HG03342 (cell line): ENCODE data around the gene PFKFB3.
"Not testable (repeated sequence)": the region's sequence is repeated elsewhere in the genome, so short reads cannot be mapped to it uniquely, and the experiment has no call there.

Experiments
- ATAC-seq: cut with Tn5 transposase; IDR thresholded peaks from one replicate; pipeline ENCODE4 v1.9.1; 2021; ENCODE audit warnings: mild to moderate bottlenecking, moderate library complexity; ENCODE audit not compliant: unreplicated experiment

The PFKFB3 gene

GRCh38 chr10:6201516-6201975 is 1.2 kb upstream of the PFKFB3 start:
- peak; percentile 41 for ATAC-seq

GRCh38 chr10:6202098-6202683 is 541 bp upstream of the PFKFB3 start:
- no peak for ATAC-seq

- ATAC-seq = peak; percentile 41
These were observed 765 bp downstream of the PFKFB3 start for GRCh38 chr10:6203331-6204062.

DNA sequence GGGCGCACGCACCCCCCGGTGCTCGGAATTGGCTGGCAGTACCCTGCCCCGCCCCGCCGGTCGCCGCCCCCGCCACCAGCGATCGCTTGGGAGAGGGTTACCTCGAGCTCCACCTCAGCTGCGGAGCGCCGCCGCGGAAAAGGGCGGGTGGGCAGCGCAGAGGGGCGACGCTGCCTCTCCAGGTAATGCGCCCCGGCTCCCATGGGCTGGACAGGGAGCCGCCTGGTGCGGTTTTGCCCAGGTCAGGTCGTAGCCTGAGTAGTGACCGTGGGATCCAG is 1.3 kb downstream of the PFKFB3 start:
- no peak for ATAC-seq

GRCh38 chr10:6204341-6205191 is 1.8 kb downstream of the PFKFB3 start:
- ATAC-seq = no peak

DNA sequence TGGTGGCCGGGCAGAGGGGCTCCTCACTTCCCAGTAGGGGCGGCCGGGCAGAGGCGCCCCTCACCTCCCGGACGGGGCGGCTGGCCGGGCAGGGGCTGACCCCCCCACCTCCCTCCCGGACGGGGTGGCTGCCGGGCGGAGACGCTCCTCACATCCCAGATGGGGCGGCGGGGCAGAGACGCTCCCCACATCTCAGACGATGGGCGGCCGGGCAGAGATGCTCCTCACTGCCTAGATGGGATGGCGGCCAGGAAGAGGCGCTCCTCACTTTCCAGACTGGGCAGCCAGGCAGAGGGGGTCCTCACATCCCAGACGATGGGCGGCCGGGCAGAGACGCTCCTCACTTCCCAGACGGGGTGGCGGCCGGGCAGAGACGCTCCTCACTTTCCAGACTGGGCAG is 3.8 kb downstream of the PFKFB3 start:
- ATAC-seq = not testable (repeated sequence)

- no peak for ATAC-seq
These were observed 4.9 kb downstream of the PFKFB3 start for GRCh38 chr10:6207658-6208057.

GRCh38 chr10:6208799-6209235 is 6.1 kb downstream of the PFKFB3 start:
- ATAC-seq = no peak

DNA sequence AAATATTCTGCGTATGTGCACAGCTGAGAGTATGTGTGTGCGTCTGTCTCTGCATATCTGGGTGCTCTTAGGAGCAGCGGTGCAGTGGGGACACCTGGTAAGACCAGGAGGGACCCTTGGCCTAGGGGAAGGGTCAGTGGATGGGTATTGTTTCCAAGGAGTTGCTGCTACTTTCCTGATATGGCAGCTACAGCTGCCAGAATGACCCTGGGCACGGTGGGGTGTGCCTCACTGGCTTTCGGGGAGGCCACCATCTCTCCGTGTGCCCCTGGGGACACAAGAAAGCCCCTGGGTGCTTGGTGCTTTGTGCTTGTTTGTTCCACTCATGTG is 8.6 kb downstream of the PFKFB3 start:
- no peak for ATAC-seq

- no peak for ATAC-seq
These were observed 9.2 kb downstream of the PFKFB3 start for GRCh38 chr10:6211671-6212635.

- no peak for ATAC-seq
These were observed 10.1 kb downstream of the PFKFB3 start for GRCh38 chr10:6212806-6213205.

DNA sequence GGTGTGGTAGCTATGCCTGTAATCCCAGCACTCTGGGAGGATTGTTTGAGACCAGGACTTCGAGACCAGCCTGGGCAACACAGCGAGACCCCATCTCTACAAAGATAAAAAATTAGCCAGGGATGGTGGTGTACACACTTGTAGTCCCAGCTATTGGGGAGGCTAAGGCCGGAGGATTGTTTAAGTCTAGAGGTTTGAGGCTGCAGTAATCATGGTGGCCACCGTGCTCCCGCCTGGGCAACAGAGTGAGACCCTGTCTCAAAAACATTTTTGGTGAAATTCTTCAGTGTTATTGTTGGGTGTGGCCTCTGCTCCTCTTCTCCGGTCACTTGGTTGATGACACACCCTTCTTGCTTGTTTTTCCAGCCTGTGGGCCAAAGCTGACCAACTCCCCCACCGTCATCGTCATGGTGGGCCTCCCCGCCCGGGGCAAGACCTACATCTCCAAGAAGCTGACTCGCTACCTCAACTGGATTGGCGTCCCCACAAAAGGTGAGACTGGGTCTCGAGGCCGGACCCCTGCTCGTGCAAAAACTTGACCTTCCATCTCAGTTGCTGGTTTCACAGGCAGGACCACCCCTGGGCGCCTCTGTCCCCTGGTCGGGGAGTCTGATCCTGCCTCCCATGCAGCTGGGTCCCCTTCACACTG is 10.6 kb downstream of the PFKFB3 start:
- no peak for ATAC-seq

GRCh38 chr10:6213908-6214307 is 11.2 kb downstream of the PFKFB3 start:
- ATAC-seq = no peak

DNA sequence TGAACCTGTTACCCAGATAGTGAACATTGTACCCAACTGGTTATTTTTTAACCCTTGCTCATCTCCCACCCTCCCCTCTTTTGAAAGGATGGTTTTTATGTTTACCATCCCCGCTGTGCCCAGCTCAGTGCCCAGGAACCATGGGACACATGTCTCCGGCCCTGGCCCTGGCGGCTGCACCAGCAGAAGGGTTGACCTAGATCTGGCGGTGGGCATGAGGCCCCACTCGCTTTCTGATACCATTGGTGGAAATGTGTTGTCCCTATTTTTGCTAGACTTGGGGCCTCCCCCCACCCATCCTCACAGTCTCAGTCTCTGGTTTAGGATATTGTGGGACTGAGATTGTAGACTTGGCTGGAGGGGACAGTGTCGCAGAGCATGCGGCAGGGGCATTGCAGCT is 11.9 kb downstream of the PFKFB3 start:
- ATAC-seq = no peak

GRCh38 chr10:6215241-6215640 is 12.5 kb downstream of the PFKFB3 start:
- no peak for ATAC-seq

- no peak for ATAC-seq
These were observed 13.2 kb downstream of the PFKFB3 start for GRCh38 chr10:6215683-6216484.

DNA sequence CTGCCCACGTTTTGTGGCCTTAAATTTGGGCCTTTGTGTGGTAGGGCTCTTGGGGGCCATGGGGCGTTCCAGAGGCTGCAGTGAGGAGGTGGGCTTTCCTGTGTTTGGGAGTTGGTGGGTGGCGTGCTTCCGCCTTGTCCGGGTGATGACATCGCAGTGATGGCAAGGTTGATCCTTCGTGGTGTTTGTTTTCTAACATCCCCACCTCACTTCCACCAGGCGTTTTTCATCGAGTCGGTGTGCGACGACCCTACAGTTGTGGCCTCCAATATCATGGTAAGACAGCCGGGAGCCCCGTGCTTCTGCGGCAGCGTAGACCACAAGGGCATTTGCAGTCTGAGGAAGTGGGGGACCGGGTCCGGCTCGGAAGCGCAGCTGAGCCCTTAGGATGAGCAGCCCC is 14.2 kb downstream of the PFKFB3 start:
- no peak for ATAC-seq

DNA sequence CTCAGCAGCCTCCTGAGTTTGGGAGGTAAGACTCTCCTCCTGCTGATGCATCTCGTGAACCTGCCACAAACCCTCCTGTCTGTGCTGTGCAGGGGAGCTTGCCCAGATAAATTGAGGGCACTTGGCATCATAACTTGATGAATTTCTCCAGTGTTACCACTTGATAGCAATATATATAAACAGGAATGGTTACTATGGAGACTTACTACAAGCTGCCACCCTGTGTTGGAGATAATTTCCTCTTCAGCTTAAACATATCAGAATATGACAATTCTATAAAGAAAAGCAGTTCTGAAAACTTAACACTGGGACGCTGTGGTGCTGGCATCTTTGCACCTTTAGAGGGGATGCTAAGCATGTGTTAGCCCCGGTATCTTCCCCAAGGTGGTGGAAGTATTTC is 14.9 kb downstream of the PFKFB3 start:
- ATAC-seq = no peak

- no peak for ATAC-seq
These were observed 16.2 kb downstream of the PFKFB3 start for GRCh38 chr10:6218692-6219493.
